ENCODE measurements around the gene TINCR. TPM values are rescaled to one million over a fixed set of nuclear protein-coding genes. Genes with fewer than 3 reads are reported as not detected.

Gene TINCR
- total and polyA plus RNA-seq, 3 experiments from 2014 or later, result 0.16 to 0.28 (median 0.20) TPM

- ChIA-PET CTCF (no interaction called here), POLR2A (no interaction called here)
- peaks cover 0 to 21% (median 7%) of the 10 kb centered on the region in 5 donors for H3K9me3 Mint-ChIP-seq
- Histone ChIP-seq H3K36me3 (ENCODE audit: insufficient read depth, low read length) (no peaks in the 10 kb centered on the region), H3K4me1 (ENCODE audit: insufficient read depth, low read length) (no peaks in the 10 kb centered on the region), H3K4me3 (ENCODE audit: low read length) (no peak overlapping the region), H3K27ac (ENCODE audit: low read depth, low read length) (no peak overlapping the region), H3K9me3 (ENCODE audit: low read length) (peaks cover 7% of the 10 kb centered on the region), H3K27me3 (ENCODE audit: insufficient read depth, low read length, poor library complexity, severe bottlenecking) (peaks cover 13% of the 10 kb centered on the region)
- H3K27ac Mint-ChIP-seq, result no peak overlapping the region
- H3K4me3 Mint-ChIP-seq, result no peak overlapping the region
- peaks cover 0 to 6% (median 0%) of the 10 kb centered on the region in 3 donors for H3K36me3 Mint-ChIP-seq
- DNase-seq, result no peak
- H3K27me3 Mint-ChIP-seq, result peaks cover 20 to 34% of the 10 kb centered on the region in 2 donors
- no peaks in the 10 kb centered on the region for H3K4me1 Mint-ChIP-seq
Measured at GRCh38 chr19:5562280-5562679, 5.5 kb downstream of the TINCR start.

- Mint-ChIP-seq H3K4me3 (no peak overlapping the region), H3K9me3 (peaks cover 0 to 21% (median 7%) of the 10 kb centered on the region in 5 donors), H3K27me3 (peaks cover 23 to 41% of the 10 kb centered on the region in 2 donors), H3K4me1 (no peaks in the 10 kb centered on the region), H3K27ac (no peak overlapping the region), H3K36me3 (peaks cover 0 to 6% (median 2%) of the 10 kb centered on the region in 3 donors)
- H3K4me1 ChIP-seq (ENCODE audit: insufficient read depth, low read length), result no peaks in the 10 kb centered on the region
- no peak overlapping the region for H3K27ac ChIP-seq (ENCODE audit: low read depth, low read length)
- peaks cover 7% of the 10 kb centered on the region for H3K9me3 ChIP-seq (ENCODE audit: low read length)
- no peaks in the 10 kb centered on the region for H3K36me3 ChIP-seq (ENCODE audit: insufficient read depth, low read length)
- no peak overlapping the region for H3K4me3 ChIP-seq (ENCODE audit: low read length)
- no peak for DNase-seq
- CTCF ChIA-PET, result no interaction called here
- H3K27me3 ChIP-seq (ENCODE audit: insufficient read depth, low read length, poor library complexity, severe bottlenecking), result peaks cover 11% of the 10 kb centered on the region
- POLR2A ChIA-PET, result no interaction called here
Measured at GRCh38 chr19:5561559-5561958, 6.2 kb downstream of the TINCR start.

GRCh38 chr19:5560156-5560555 is 7.6 kb downstream of the TINCR start:
- POLR2A ChIA-PET, result no interaction called here
- DNase-seq, result no peak
- CTCF ChIA-PET, result interaction anchor here (0.6 kb wide), 1 partner anchor 10 kb away, joined by 3 read pairs; no protein-coding TSS in a partner anchor
- Histone ChIP-seq H3K27ac (ENCODE audit: low read depth, low read length) (no peak overlapping the region), H3K36me3 (ENCODE audit: insufficient read depth, low read length) (no peaks in the 10 kb centered on the region), H3K9me3 (ENCODE audit: low read length) (peaks cover 7% of the 10 kb centered on the region), H3K4me3 (ENCODE audit: low read length) (no peak overlapping the region), H3K27me3 (ENCODE audit: insufficient read depth, low read length, poor library complexity, severe bottlenecking) (no peaks in the 10 kb centered on the region), H3K4me1 (ENCODE audit: insufficient read depth, low read length) (no peaks in the 10 kb centered on the region)
- H3K27ac Mint-ChIP-seq, result no peak overlapping the region
- H3K4me3 Mint-ChIP-seq, result no peak overlapping the region
- H3K36me3 Mint-ChIP-seq, result peaks cover 0 to 6% (median 2%) of the 10 kb centered on the region in 3 donors
- H3K4me1 Mint-ChIP-seq, result no peaks in the 10 kb centered on the region
- H3K27me3 Mint-ChIP-seq, result peaks cover 21 to 42% of the 10 kb centered on the region in 2 donors
- H3K9me3 Mint-ChIP-seq, result peaks cover 0 to 18% (median 7%) of the 10 kb centered on the region in 5 donors

GRCh38 chr19:5559804-5560133 is 8.0 kb downstream of the TINCR start:
- no peak overlapping the region for H3K4me3 Mint-ChIP-seq
- Histone ChIP-seq H3K27me3 (ENCODE audit: insufficient read depth, low read length, poor library complexity, severe bottlenecking) (no peaks in the 10 kb centered on the region), H3K27ac (ENCODE audit: low read depth, low read length) (no peak overlapping the region), H3K4me3 (ENCODE audit: low read length) (no peak overlapping the region), H3K9me3 (ENCODE audit: low read length) (peaks cover 7% of the 10 kb centered on the region), H3K4me1 (ENCODE audit: insufficient read depth, low read length) (no peaks in the 10 kb centered on the region), H3K36me3 (ENCODE audit: insufficient read depth, low read length) (no peaks in the 10 kb centered on the region)
- H3K4me1 Mint-ChIP-seq, result no peaks in the 10 kb centered on the region
- peaks cover 19 to 42% of the 10 kb centered on the region in 2 donors for H3K27me3 Mint-ChIP-seq
- H3K27ac Mint-ChIP-seq, result no peak overlapping the region
- peaks cover 0 to 6% (median 2%) of the 10 kb centered on the region in 3 donors for H3K36me3 Mint-ChIP-seq
- no peak for DNase-seq
- peaks cover 0 to 18% (median 7%) of the 10 kb centered on the region in 5 donors for H3K9me3 Mint-ChIP-seq
- CTCF ChIA-PET, result interaction anchor here (0.6 kb wide), 1 partner anchor 10 kb away, joined by 3 read pairs; no protein-coding TSS in a partner anchor
- POLR2A ChIA-PET, result no interaction called here

- H3K27me3 ChIP-seq (ENCODE audit: insufficient read depth, low read length, poor library complexity, severe bottlenecking), result no peaks in the 10 kb centered on the region
- no peaks in the 10 kb centered on the region for H3K36me3 ChIP-seq (ENCODE audit: insufficient read depth, low read length)
- POLR2A ChIA-PET, result no interaction called here
- Mint-ChIP-seq H3K9me3 (peaks cover 0 to 18% (median 6%) of the 10 kb centered on the region in 5 donors), H3K36me3 (peaks cover 0 to 6% (median 2%) of the 10 kb centered on the region in 3 donors), H3K4me1 (no peaks in the 10 kb centered on the region), H3K27ac (no peak overlapping the region), H3K4me3 (no peak overlapping the region), H3K27me3 (peaks cover 20 to 44% of the 10 kb centered on the region in 2 donors)
- no peak overlapping the region for H3K4me3 ChIP-seq (ENCODE audit: low read length)
- no peak overlapping the region for H3K27ac ChIP-seq (ENCODE audit: low read depth, low read length)
- no peak for DNase-seq
- H3K9me3 ChIP-seq (ENCODE audit: low read length), result peaks cover 7% of the 10 kb centered on the region
- H3K4me1 ChIP-seq (ENCODE audit: insufficient read depth, low read length), result no peaks in the 10 kb centered on the region
- CTCF ChIA-PET, result no interaction called here
Measured at GRCh38 chr19:5558101-5558621, 9.6 kb downstream of the TINCR start.

GRCh38 chr19:5557691-5558090 is 10.1 kb downstream of the TINCR start:
- H3K27me3 Mint-ChIP-seq, result peaks cover 15 to 39% of the 10 kb centered on the region in 2 donors

GRCh38 chr19:5554828-5555227 is 12.9 kb downstream of the TINCR start:
- Mint-ChIP-seq H3K9me3 (peaks cover 0 to 3% (median 1%) of the 10 kb centered on the region in 5 donors), H3K36me3 (peaks cover 0 to 2% (median 0%) of the 10 kb centered on the region in 3 donors), H3K27me3 (peaks cover 7 to 39% of the 10 kb centered on the region in 2 donors), H3K4me1 (no peaks in the 10 kb centered on the region), H3K4me3 (no peak overlapping the region), H3K27ac (no peak overlapping the region)
- H3K36me3 ChIP-seq (ENCODE audit: insufficient read depth, low read length), result no peaks in the 10 kb centered on the region
- DNase-seq, result no peak
- H3K9me3 ChIP-seq (ENCODE audit: low read length), result no peaks in the 10 kb centered on the region
- H3K4me1 ChIP-seq (ENCODE audit: insufficient read depth, low read length), result no peaks in the 10 kb centered on the region
- ChIA-PET POLR2A (no interaction called here), CTCF (no interaction called here)
- no peaks in the 10 kb centered on the region for H3K27me3 ChIP-seq (ENCODE audit: insufficient read depth, low read length, poor library complexity, severe bottlenecking)
- H3K27ac ChIP-seq (ENCODE audit: low read depth, low read length), result no peak overlapping the region
- no peak overlapping the region for H3K4me3 ChIP-seq (ENCODE audit: low read length)

More at GRCh38 chr19:5557691-5558090, 10.1 kb downstream of the TINCR start:
- DNase-seq, result no peak
- peaks cover 7% of the 10 kb centered on the region for H3K9me3 ChIP-seq (ENCODE audit: low read length)
- Mint-ChIP-seq H3K36me3 (peaks cover 0 to 6% (median 2%) of the 10 kb centered on the region in 3 donors), H3K4me3 (no peak overlapping the region), H3K9me3 (peaks cover 0 to 18% (median 6%) of the 10 kb centered on the region in 5 donors), H3K4me1 (no peaks in the 10 kb centered on the region), H3K27ac (no peak overlapping the region)
- H3K36me3 ChIP-seq (ENCODE audit: insufficient read depth, low read length), result no peaks in the 10 kb centered on the region
- H3K27me3 ChIP-seq (ENCODE audit: insufficient read depth, low read length, poor library complexity, severe bottlenecking), result no peaks in the 10 kb centered on the region
- POLR2A ChIA-PET, result no interaction called here
- CTCF ChIA-PET, result no interaction called here
- no peaks in the 10 kb centered on the region for H3K4me1 ChIP-seq (ENCODE audit: insufficient read depth, low read length)
- H3K4me3 ChIP-seq (ENCODE audit: low read length), result no peak overlapping the region
- no peak overlapping the region for H3K27ac ChIP-seq (ENCODE audit: low read depth, low read length)

GRCh38 chr19:5553892-5554291 is 13.9 kb downstream of the TINCR start:
- H3K4me1 Mint-ChIP-seq, result no peaks in the 10 kb centered on the region
- no peaks in the 10 kb centered on the region for H3K36me3 ChIP-seq (ENCODE audit: insufficient read depth, low read length)
- no peak for DNase-seq
- no peak overlapping the region for H3K27ac Mint-ChIP-seq
- H3K27ac ChIP-seq (ENCODE audit: low read depth, low read length), result no peak overlapping the region
- H3K27me3 ChIP-seq (ENCODE audit: insufficient read depth, low read length, poor library complexity, severe bottlenecking), result no peaks in the 10 kb centered on the region
- CTCF ChIA-PET, result no interaction called here
- no peaks in the 10 kb centered on the region for H3K4me1 ChIP-seq (ENCODE audit: insufficient read depth, low read length)
- peaks cover 0 to 2% (median 0%) of the 10 kb centered on the region in 3 donors for H3K36me3 Mint-ChIP-seq
- POLR2A ChIA-PET, result no interaction called here
- H3K27me3 Mint-ChIP-seq, result peaks cover 13 to 41% of the 10 kb centered on the region in 2 donors
- no peak overlapping the region for H3K4me3 Mint-ChIP-seq
- peaks cover 0 to 3% (median 1%) of the 10 kb centered on the region in 5 donors for H3K9me3 Mint-ChIP-seq
- no peak overlapping the region for H3K4me3 ChIP-seq (ENCODE audit: low read length)
- no peaks in the 10 kb centered on the region for H3K9me3 ChIP-seq (ENCODE audit: low read length)
